Activated T-cell treated with anti-CD3 and anti-CD28 coated beads, Interleukin-2, amount 50 U/mL, for 72 hours (primary cell): ENCODE measurements around the gene NEURL2. TPM values are rescaled to one million over a fixed set of nuclear protein-coding genes. Genes with fewer than 3 reads are reported as not detected.
A peak's percentile ranks its signal among the peaks of the same experiment; 100 is the strongest.

ENCODE experiments used
- ATAC-seq, 2 donors: fragments of 150-1000 bp; cut with Tn5 transposase; replicated peaks in 1 of 2; 2 replicates each; pipeline ENCODE4 v1.10.0; 2021; ENCODE audit warnings: moderate library complexity in 2 of 2, mild to moderate bottlenecking in 1 of 2
- DNase-seq, 2 donors: peaks; one replicate each; pipeline ENCODE4 v3.0.0; 2021 to 2022; ENCODE audit warnings: mixed read lengths in 1 of 2
- H3K27ac Mint-ChIP-seq: one replicate; pipeline ENCODE4 v1.8.0; 2022; ENCODE audit warnings: mild to moderate bottlenecking, moderate library complexity, mixed read lengths
- H3K27me3 Mint-ChIP-seq: one replicate; pipeline ENCODE4 v1.8.0; 2022; ENCODE audit warnings: low read depth, mixed read lengths
- H3K36me3 Mint-ChIP-seq, 2 donors: one replicate each; pipeline ENCODE4 v1.8.0; 2022; ENCODE audit warnings: mixed read lengths in 2 of 2, mild to moderate bottlenecking in 1 of 2; ENCODE audit not compliant: insufficient read depth in 2 of 2
- H3K4me1 Mint-ChIP-seq: one replicate; pipeline ENCODE4 v1.8.0; 2022; ENCODE audit warnings: low read depth, mixed read lengths
- H3K4me3 Mint-ChIP-seq, 2 donors: one replicate each; pipeline ENCODE4 v1.8.0; 2022; ENCODE audit warnings: mild to moderate bottlenecking in 2 of 2, mixed read lengths in 2 of 2, moderate library complexity in 2 of 2
- H3K9me3 Mint-ChIP-seq, 2 donors: one replicate each; pipeline ENCODE4 v1.8.0; 2022; ENCODE audit warnings: mixed read lengths in 2 of 2
- total RNA-seq, 2 donors: library from RNA; stranded (reverse); gene quantifications; one replicate each; pipeline ENCODE4 v1.2.3, GENCODE V29; 2022

The NEURL2 gene
- total RNA-seq, 2 donors from 2014 or later: 2.1 to 3.2 TPM

DNA sequence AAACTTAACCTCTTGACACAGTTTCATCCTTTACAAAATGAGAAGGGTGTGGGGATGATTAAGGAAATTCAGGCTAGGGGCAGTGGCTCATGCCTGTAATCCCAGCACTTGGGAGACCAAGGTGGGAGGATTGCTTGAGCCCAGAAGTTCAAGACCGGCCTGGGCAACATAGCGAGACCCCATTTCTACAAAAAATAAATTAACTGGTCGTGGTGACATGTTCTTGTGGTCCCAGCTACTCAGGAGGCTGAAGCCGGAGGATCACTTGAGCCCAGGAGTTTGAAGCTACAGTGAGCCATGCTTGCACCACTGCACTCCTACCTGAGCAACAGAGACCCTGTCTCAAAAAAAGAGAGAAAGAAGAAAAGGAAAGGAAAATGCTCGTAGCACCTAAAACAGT, 24.6 kb downstream of the NEURL2 start:
- Mint-ChIP-seq H3K27ac (no peak overlapping the region), H3K36me3 (no peaks in the 10 kb centered on the region), H3K4me3 (no peak overlapping the region), H3K27me3 (no peaks in the 10 kb centered on the region), H3K4me1 (no peaks in the 10 kb centered on the region), H3K9me3 (no peaks in the 10 kb centered on the region)
- DNase-seq (no peak), ATAC-seq (no peak)

GRCh38 chr20:45863543-45864470, 27.2 kb downstream of the NEURL2 start:
- no peaks in the 10 kb centered on the region for H3K9me3 Mint-ChIP-seq
- DNase-seq (no peak), ATAC-seq (no peak)
- no peak overlapping the region for H3K27ac Mint-ChIP-seq
- peaks cover 0 to 2% of the 10 kb centered on the region in 2 donors for H3K36me3 Mint-ChIP-seq
- no peaks in the 10 kb centered on the region for H3K27me3 Mint-ChIP-seq
- H3K4me3 Mint-ChIP-seq: no peak overlapping the region
- peaks cover 24% of the 10 kb centered on the region for H3K4me1 Mint-ChIP-seq

DNA sequence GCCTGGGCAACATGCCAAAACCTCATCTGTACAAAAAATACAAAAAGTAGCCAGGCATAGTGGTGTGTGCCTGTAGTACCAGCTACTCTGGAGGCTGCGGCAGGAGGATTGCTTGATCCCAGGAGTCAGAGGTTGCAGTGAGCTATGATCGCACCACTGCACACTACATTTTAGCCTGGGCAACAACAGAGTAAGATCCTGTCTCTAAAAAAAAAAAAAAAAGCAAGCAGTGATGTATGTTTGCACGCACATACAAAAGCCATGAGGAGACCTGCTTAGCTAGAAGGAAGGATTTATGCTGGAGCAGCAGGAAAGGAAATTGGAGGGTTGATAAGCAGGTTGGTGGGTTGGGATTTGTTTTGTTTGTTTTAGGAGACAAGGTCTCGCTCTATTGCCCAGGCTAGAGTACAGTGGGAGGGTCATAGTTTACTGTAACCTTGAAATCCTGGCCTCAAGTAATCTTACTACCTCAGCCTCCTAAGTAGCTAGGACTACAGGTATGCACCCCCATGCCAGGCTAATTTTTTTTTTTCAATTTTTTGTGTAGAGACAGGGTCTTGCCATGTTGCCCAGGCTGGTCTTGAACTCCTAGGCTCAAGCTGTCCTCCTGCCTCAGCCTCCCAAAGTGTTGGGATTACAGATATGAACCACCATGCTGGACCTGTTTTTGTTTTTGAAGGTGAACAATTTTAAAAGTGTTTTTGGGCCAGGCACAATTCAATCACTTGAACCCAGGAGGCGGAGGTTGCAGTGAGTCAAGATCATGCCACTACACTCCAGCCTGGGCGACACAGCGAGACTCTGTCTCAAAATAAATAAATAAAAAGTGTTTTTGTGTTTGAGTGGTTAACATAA, 29.6 kb downstream of the NEURL2 start:
- H3K9me3 Mint-ChIP-seq: no peaks in the 10 kb centered on the region
- no peak overlapping the region for H3K4me3 Mint-ChIP-seq
- H3K27ac Mint-ChIP-seq: no peak overlapping the region
- peaks cover 41% of the 10 kb centered on the region for H3K4me1 Mint-ChIP-seq
- DNase-seq: no peak
- peaks cover 0 to 2% of the 10 kb centered on the region in 2 donors for H3K36me3 Mint-ChIP-seq
- no peaks in the 10 kb centered on the region for H3K27me3 Mint-ChIP-seq
- no peak for ATAC-seq

GRCh38 chr20:45860560-45861220, 30.3 kb downstream of the NEURL2 start:
- H3K9me3 Mint-ChIP-seq: no peaks in the 10 kb centered on the region
- DNase-seq (no peak), ATAC-seq (no peak)
- no peak overlapping the region for H3K4me3 Mint-ChIP-seq
- H3K27me3 Mint-ChIP-seq: no peaks in the 10 kb centered on the region
- H3K27ac Mint-ChIP-seq: no peak overlapping the region
- H3K4me1 Mint-ChIP-seq: peaks cover 49% of the 10 kb centered on the region
- peaks cover 0 to 2% of the 10 kb centered on the region in 2 donors for H3K36me3 Mint-ChIP-seq

DNA sequence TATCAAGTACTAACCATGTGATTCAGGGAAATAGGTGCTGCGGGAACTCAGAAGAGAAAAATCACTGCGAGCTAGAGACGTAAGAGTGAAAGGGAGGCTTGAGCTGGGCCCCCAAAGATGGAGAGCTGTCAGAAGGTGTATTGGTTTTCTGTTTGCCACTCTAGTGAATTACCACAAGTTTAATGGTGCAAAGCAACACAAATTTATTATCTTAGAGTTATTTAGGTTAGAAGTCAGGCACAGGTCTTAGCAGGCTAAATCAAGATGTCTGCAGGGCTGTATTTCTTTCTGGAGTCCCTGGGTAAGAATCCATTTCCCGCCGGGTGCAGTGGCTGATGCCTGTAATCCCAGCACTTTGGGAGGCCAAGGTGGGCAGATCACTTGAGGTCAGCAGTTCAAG, 31.1 kb downstream of the NEURL2 start:
- Mint-ChIP-seq H3K4me1 (peaks cover 54% of the 10 kb centered on the region), H3K36me3 (peaks cover 0 to 2% of the 10 kb centered on the region in 2 donors), H3K9me3 (no peaks in the 10 kb centered on the region), H3K27ac (no peak overlapping the region), H3K4me3 (no peak overlapping the region), H3K27me3 (no peaks in the 10 kb centered on the region)
- ATAC-seq (no peak), DNase-seq (no peak)

GRCh38 chr20:45857882-45858216, 33.2 kb downstream of the NEURL2 start:
- Mint-ChIP-seq H3K36me3 (peaks cover 0 to 2% of the 10 kb centered on the region in 2 donors), H3K27ac (peak overlapping the region; percentile 97), H3K4me3 (peak overlapping the region; percentile 95 to 98), H3K9me3 (no peaks in the 10 kb centered on the region), H3K27me3 (no peaks in the 10 kb centered on the region), H3K4me1 (peaks cover 60% of the 10 kb centered on the region)
- ATAC-seq (peak; percentile 40 to 47), DNase-seq (peak; percentile 51 to 54)

GRCh38 chr20:45857114-45857881, 33.7 kb downstream of the NEURL2 start, which contains the start of the genes ACOT8 and ZSWIM3:
Gene ACOT8, minus strand, starts transcription at chr20:45857392. Its CDS starts 77 bp downstream, at chr20:45857315.
Gene ZSWIM3, plus strand, starts transcription at chr20:45857614. Its CDS starts 212 bp downstream, at chr20:45857826.
- H3K27me3 Mint-ChIP-seq: no peaks in the 10 kb centered on the region
- no peaks in the 10 kb centered on the region for H3K9me3 Mint-ChIP-seq
- peaks cover 60% of the 10 kb centered on the region for H3K4me1 Mint-ChIP-seq
- ATAC-seq: peak; percentile 97
- peak; percentile 94 to 97 for DNase-seq
- peak within 1 kb of the TSS; percentile 97 for H3K27ac Mint-ChIP-seq
- H3K4me3 Mint-ChIP-seq: peak within 1 kb of the TSS; percentile 95 to 98
- peaks cover under 1 to 2% of the 10 kb centered on the region in 2 donors for H3K36me3 Mint-ChIP-seq

- Mint-ChIP-seq H3K9me3 (no peaks in the 10 kb centered on the region), H3K4me3 (no peak overlapping the region), H3K27ac (no peak overlapping the region), H3K27me3 (no peaks in the 10 kb centered on the region), H3K4me1 (peaks cover 33% of the 10 kb centered on the region), H3K36me3 (peaks cover 3 to 6% of the 10 kb centered on the region in 2 donors)
- DNase-seq: no peak
- ATAC-seq: no peak
Measured at GRCh38 chr20:45853484-45853883, 37.5 kb downstream of the NEURL2 start.

DNA sequence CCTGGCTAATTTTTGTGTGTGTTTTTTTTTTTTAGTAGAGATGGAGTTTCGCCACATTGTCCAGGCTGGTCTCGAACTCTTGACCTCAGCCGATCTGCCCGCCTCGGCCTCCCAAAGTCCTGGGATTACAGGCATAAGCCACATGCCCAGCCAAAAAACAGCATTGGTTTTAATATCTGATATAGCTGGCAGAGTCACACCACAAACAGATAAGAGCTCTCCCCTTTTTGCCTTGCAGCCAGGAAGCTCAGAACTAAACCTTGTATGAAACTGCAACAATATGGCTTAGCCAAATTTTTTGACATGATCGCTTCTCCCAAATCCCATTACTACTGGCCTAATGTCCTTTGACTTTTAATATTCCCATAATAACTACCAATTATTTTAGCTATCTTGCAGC, 38.7 kb downstream of the NEURL2 start:
- no peaks in the 10 kb centered on the region for H3K9me3 Mint-ChIP-seq
- H3K27ac Mint-ChIP-seq: no peak overlapping the region
- ATAC-seq (no peak), DNase-seq (no peak)
- no peak overlapping the region for H3K4me3 Mint-ChIP-seq
- no peaks in the 10 kb centered on the region for H3K27me3 Mint-ChIP-seq
- H3K36me3 Mint-ChIP-seq: peaks cover 3 to 6% of the 10 kb centered on the region in 2 donors
- peaks cover 23% of the 10 kb centered on the region for H3K4me1 Mint-ChIP-seq

DNA sequence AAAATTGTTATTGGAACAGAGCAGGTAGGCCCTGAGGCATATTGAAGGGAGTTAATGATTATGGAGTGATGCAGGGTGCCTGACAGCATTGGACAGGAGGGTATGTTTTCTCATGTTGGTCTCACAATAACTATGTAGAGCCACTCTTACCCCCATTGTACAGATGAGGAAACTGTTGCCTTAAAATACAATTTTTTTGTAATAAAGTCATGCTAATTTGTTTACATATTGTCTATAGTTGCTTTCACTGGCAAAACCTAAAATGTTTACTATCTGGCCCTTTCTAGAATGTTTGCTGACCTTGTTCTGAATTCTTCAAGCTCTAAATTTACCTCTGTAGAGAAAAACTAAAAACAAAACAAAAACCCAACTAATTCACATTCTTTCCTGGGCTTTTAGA, 39.5 kb downstream of the NEURL2 start:
- no peak for DNase-seq
- no peak overlapping the region for H3K4me3 Mint-ChIP-seq
- no peak overlapping the region for H3K27ac Mint-ChIP-seq
- peaks cover 3 to 6% of the 10 kb centered on the region in 2 donors for H3K36me3 Mint-ChIP-seq
- H3K4me1 Mint-ChIP-seq: peaks cover 20% of the 10 kb centered on the region
- no peak for ATAC-seq
- no peaks in the 10 kb centered on the region for H3K27me3 Mint-ChIP-seq
- H3K9me3 Mint-ChIP-seq: no peaks in the 10 kb centered on the region

DNA sequence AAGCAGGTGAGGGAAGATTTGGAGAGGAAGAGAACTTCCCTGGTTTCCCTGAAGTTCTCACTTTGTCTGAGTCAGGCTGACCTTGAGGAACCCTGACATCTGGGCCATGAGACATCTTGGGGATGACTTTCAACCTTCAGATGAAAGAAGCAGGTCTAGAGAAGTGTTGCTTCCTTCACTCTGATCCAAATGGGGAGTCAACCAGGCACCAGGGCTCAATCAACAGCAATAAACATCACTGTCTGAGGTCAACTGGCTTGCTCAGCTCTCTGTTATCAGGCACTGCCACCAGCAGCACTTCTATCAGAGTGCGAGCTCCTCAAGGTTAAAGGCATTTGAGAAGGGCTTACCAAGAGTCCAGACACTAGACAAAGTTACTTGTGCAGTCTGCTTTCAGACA, 40.1 kb downstream of the NEURL2 start:
- Mint-ChIP-seq H3K36me3 (peaks cover 3 to 6% of the 10 kb centered on the region in 2 donors), H3K27me3 (no peaks in the 10 kb centered on the region), H3K4me3 (no peak overlapping the region), H3K9me3 (no peaks in the 10 kb centered on the region), H3K4me1 (peaks cover 14% of the 10 kb centered on the region), H3K27ac (no peak overlapping the region)
- ATAC-seq (no peak), DNase-seq (no peak)

- DNase-seq (no peak), ATAC-seq (no peak)
- H3K36me3 Mint-ChIP-seq: peaks cover 3 to 6% of the 10 kb centered on the region in 2 donors
- no peak overlapping the region for H3K4me3 Mint-ChIP-seq
- no peaks in the 10 kb centered on the region for H3K9me3 Mint-ChIP-seq
- H3K27ac Mint-ChIP-seq: no peak overlapping the region
- no peaks in the 10 kb centered on the region for H3K27me3 Mint-ChIP-seq
- H3K4me1 Mint-ChIP-seq: peaks cover 9% of the 10 kb centered on the region
Measured at GRCh38 chr20:45850238-45850637, 40.8 kb downstream of the NEURL2 start.
